Measurements from ENCODE around the gene MRPL28.
A peak's percentile ranks its signal among the peaks of the same experiment; 100 is the strongest.
"Not testable (repeated sequence)": the region's sequence is repeated elsewhere in the genome, so short reads cannot be mapped to it uniquely, and the experiment has no call there.

Gene MRPL28

DNA sequence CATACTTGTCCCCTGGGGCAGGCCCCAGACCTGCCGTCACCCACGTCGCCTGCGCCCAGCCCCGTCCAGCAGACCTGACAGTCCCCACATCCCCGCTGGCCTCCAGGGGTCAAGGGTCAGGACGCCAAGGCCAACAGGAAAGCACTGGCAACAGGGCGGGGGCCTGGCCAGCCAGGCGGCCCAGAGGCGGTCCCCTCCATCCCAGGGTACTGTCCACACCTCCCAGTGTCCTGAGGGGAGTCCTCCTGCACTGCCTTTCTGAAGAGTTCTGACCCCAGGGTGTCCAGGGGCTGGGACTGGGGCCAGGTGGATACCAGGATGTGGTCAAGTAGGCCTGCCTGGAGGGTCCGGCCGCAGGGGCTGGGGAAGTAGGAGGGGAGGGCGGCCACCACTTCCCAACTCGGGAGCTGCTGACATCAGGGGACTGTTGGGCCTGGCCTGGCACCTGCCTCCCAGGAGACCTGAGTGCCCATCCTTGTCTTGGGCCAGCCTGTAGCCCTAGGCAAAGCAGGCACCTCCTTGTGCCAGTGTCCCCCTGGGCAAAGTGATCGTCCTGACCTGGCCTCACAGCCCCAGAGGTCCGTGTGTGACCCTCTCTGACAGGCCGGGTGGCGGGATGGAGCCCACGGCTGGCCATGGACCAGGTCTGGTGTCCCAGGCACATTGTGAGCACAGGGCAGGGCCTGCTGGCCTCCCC is 11.1 kb downstream of the MRPL28 start:
- DNase-seq = no peak

DNA sequence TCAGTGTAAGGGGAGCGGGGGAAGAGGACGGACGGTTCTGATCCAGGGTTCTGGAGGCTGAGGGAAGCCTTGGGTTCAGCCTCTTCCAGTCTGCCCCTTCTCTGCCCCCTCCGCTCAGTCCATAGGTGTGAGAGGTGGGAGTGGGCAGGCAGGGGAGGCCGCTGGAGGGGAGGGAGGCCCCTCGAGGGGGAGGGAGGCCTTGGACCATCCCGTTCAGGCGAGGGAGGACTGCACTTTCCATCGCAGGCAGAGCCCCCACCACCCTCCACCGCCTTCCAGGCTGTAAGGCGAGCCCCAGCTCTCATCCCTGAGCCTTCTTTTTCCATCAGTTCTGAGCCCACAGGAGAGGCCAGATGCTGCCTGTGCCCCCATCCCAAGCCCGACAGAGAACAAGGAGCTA is 13.6 kb downstream of the MRPL28 start:
- DNase-seq = no peak

DNA sequence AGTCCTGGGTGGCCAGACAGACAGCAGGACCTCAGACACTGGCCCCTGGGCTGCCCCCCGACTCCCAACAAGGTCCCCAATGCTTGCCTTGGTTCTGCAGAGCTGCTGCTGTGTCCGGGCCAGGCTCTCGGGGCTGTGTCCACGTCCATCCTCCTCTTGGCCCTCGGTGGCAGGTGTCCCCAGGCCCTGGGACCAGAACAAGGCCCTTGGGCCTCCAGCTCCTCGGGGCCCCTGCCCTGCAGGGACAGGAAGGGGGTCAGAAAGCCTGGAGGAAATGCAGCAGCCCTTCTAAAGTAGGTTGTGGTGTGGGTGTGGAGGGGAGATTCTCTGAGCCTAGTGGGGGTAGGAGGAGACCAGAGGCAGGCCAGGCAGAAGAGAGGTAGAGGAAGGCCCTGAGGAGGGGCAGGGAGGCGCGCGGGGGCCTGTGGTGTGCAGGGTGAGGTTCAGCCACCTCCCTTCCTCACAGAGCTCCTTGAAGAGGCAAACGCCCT is 15.3 kb downstream of the MRPL28 start:
- DNase-seq = no peak

DNA sequence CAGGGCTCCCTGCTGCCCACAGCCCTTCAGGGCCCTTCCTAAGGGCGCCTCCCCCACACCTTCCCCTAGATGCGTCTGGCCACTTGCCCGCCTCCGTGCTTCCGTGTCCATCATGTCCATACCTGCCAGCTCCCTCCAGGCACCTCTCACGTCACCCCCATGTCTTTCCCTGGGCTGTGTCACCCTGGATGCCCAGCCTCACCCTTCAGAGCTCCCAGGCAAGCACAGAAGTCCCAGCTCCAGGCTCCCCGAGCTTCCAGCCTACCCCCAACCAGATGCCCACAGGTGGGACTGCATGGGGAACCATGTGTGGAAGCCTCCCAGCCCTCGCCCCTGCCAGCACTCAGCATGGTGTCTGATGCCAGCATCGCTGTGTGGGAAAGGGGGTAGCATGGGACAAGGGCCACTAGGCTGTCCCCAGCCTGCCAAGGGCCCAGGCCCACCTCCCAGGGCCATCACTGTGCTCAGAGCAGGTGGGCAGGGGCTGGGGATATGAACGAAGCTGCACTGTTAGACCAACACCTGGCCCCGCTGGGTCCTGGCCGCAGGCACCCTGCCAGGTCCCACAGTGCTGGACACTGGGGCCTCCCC is 16.0 kb downstream of the MRPL28 start:
- no peak for DNase-seq

DNA sequence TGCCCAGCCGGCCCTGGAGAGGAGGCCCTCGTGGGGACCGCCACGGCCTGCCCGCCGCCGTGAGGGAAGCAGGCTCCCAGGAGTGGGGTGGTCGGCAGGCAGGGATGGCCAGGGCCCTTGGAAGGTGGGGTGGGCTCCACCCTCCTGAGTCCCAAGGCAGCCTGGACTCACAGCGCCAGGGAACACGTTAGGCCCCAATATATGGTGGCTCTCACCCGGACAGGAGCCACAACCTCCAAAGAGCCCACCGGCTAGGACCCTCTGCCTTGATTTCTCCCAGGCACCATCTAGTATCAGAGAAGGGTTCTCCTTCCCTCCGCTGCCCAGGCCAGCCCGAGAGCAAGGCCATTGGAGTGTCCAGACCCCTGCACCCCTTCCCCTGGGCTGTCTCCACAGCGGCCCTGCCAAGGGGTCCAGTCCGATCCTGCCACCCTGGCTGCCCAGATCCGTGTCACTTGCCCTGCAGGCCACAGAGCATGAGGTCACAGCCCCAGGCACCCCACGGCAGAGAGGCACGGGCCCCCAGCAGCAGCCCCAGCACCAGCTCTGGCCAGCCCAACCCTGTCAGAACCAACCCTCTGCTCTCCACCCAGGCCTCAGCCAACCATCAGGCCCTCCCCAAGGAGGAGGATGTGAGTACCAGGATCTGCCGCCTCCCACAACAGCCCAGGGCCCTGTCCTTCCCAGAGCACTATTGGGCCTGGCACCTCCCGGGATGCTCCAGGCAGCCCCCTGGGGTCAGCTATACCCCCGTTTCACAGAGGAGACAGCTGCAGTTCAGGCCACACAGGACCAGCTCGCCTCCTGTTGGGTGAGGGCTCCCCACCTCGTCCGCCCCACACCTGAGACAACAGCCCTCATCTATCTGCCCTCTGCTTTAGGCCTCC is 16.7 kb downstream of the MRPL28 start:
- no peak for DNase-seq

DNA sequence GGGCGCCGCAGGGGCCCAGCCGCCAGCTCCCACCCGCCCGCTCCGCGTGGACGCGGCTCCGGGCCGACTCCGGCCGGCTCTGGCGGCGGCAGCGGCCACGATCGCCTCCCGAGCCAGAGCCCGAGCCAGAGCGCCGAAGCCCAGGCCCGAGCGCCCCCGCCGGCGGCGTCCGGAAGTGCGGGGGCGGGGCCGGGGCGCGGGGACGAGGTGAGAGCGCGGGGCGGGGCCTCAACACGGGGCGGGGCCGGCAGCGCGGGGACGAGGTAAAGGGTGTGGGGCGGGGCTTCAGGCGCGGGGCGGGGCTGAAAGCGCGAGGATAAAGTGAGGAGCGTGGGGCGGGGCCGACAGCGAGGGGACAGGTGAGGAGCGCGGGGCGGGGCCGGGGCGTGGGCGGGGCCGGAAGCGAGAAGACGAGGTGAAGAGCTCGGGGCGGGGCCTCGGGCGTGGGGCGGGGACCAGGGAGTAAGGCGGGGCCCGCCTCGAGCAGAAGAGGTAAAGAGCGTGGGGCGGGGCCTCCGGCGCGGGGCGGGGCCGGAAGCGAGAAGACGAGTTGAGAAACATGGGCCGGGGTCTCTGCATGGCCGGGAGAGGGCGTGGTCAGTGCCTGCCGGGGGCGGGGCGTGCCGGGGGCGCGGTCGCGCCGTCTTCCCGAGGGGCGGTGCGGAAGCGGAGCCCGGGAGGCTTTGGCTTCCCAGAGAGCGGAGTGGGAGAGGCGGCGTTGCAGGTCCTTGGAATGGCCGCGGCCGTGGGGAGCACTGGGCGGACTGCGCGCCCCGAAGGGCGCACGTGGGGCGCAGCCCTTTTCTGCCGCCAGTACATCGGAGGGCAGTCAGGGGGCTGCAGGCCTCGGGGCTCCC is 17.6 kb downstream of the MRPL28 start, which contains the start of gene AXIN1:
AXIN1 (minus strand) TSS at position 177 of the 857 bp plus-strand sequence. CDS start 5,698 bp downstream, outside the sequence.
- peak; percentile 100 for DNase-seq

DNA sequence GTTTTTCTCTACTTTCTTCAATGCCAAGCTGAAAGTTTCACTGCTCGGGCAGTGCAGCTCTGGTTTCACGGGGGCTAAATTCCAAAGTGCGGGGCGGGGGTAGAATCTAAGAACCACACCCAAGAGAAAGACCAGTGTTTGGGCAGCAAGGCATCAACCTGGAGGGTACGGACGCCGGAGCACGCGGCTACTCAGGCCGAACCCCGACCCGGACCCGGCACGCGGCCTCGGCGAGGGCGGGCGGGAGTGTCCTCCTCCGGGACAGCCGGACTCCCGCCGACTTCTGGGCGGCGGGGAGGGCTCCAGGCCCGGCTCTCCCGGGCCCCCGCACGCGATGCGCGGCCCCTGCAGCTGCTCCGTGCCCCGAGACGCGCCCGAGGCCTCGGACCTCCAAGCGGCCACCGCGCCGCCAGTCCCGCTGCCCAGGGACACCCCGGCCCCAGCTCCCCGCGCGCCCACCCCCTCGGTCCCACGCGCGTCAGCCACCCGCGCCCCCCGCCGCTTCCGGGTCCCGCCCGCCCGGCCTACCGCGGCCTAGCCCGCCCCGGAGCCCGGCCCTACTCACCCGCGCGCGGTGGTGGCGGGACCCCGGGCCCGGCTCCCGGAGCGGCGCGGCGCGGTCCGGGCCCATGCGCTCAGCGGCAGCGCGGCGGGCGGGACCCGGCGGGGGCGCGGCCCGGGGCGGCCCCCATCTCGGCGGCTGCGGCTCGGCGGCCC is 18.4 kb downstream of the MRPL28 start:
- DNase-seq = peak; percentile 34

DNA sequence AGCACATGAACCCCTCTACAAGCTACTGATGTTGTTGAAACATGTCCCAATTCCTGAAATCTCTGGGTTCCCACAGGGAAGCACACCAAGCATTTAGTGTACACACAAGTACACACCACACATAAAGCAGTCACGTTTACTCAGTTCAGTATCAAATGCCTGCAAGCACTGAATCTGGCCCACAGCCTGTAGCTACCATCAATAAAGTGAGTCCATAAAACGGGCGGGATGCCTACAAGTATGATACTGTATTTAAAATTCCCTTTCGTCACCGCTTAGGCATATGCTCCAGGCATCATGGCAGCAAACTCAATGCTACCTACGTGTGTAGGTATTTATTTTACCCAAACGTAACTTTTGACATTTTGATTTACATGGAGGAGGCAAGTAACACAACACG is 20.1 kb downstream of the MRPL28 start:
- no peak for DNase-seq

DNA sequence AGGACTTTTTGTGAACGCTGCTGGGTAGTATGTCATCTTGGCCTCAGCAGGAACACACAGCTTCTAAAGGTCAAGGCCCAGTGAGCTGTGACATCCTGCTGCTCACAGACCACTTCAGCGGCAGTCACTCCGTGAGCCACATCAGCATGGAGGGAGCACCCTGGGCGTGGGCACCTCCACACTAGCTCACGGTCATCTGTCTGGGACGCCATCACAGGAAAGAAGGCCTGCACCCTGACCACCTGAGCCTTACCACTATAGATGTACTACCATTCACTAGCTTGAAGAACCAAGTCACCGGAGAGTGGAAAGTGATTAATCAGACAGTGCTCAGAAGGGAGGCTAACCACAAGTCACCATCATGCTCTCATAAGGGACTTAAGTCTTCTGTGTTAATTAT is 21.1 kb downstream of the MRPL28 start:
- DNase-seq = no peak

DNA sequence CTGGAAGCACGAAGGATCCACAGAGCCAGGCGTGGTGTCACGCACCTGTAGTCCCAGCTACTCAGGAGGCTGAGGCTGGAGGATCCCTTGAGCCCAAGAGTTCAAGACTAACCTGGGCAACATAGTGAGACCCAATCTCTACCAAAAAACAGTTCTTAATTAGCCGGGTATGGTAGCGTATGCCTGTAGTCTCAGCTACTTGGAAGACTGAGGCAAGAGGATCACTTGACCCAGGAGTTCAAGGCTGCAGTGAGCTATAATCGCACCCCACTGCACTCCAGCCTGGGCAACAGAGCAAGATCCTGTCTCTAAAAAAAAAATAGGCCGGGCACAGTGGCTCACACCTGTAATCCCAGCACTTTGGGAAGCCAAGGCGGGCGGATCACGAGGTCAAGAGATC is 21.8 kb downstream of the MRPL28 start:
- DNase-seq = not testable (repeated sequence)

DNA sequence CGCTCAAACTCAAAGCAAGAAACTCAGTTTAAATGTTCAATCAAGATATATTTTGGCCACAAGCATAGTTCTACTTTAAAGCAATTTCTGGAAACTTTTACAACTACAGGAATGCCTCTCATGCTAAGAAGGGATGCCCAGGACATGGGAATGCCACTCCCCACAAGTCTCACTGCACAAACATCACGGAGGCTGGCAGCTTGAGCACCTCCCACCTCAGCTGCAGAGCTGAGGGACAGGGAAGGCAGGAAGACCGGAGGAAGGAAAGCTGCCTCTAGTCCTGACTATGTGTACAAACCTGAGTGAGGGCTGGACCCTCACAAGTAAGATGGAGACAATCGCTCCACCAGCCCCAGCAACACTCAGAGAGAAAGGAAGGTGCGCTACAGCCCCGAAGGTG is 23.1 kb downstream of the MRPL28 start:
- DNase-seq = no peak

DNA sequence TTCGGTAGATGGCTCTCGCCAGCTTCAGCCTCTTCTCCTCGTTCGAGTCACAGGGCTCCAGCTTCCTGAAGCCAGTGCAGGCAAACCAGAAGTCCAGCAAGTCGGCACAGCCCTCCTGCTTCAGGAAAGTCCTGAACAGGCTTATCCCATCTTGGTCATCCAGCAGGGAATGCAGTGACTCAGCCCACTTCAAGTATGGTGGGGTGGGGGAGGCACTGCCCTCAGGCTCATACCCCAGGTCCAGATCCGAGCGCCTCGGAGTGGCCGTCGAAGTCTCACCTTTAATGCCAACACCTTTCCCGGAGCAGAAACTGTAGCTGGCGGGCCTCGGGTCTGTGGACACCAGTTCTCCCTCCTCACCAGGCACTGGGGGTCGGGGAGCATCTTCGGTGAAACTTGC is 23.8 kb downstream of the MRPL28 start:
- DNase-seq = no peak

DNA sequence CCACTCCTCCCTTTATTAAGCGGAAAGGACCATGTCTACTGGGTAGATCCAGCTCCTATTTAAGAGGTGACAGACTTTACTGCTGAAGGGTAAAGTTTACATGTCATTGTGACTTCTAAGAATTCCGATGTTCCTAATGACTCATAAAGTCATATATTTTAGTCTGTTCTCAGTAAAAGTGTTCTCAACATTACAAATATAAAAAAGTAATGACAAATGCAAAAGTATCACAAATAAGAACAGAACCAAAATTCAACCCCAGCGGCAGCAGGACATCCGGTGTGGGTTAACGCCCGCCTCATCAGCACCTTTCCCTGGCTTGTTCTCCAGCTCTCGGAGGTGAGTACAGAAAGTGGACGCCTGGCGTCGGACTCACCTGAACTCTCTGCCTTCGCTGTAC is 24.6 kb downstream of the MRPL28 start:
- no peak for DNase-seq

DNA sequence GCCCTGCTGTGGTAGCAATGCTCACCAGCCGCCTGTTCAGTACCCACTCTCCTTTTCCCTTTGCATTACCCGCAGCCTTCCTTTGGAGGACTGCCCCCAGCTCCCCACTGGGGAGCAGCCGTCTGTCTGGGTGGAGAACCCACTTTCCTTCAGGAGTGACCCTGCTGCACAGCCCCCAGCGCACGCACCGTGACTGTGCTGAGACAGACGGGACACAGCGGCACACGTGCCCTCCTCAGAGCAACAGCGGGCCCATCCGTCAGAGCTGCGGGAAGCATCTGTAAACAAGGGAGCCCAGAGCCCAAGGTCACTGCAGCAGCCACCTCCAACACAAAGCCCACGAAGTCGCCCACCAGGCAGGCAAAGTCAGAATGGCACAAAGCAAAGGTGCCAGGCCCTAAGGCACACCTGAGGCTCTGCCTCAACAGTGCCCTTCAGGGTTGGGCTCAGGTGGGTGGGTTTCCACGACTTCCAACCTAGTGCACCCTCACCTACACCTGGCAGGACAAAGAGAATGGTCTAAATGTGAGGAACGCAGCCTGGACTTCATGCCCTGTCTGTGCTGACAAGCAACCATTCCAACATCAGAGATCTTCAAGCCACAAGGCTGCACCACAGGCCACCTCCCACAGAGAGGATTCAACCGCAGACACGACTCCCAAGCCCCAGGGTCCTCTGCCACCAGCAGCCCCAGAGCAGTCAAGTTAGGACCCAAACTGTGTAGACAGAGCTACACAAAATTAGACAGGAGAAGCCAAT is 27.7 kb downstream of the MRPL28 start:
- no peak for DNase-seq

DNA sequence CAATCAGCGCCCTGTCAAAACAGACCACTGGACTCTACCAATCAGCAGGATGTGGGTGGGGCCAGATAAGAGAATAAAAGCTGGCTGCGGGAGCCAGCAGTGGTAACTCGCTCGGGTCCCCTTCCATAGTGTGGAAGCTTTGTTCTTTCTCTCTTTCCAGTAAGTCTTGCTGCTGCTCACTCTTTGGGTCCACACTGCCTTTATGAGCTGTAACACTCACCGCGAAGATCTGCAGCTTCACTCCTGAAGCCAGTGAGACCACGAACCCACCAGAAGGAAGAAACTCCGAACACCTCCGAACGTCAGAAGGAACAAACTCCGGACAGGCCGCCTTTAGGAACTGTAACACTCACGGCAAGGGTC is 28.4 kb downstream of the MRPL28 start:
- not testable (repeated sequence) for DNase-seq

DNA sequence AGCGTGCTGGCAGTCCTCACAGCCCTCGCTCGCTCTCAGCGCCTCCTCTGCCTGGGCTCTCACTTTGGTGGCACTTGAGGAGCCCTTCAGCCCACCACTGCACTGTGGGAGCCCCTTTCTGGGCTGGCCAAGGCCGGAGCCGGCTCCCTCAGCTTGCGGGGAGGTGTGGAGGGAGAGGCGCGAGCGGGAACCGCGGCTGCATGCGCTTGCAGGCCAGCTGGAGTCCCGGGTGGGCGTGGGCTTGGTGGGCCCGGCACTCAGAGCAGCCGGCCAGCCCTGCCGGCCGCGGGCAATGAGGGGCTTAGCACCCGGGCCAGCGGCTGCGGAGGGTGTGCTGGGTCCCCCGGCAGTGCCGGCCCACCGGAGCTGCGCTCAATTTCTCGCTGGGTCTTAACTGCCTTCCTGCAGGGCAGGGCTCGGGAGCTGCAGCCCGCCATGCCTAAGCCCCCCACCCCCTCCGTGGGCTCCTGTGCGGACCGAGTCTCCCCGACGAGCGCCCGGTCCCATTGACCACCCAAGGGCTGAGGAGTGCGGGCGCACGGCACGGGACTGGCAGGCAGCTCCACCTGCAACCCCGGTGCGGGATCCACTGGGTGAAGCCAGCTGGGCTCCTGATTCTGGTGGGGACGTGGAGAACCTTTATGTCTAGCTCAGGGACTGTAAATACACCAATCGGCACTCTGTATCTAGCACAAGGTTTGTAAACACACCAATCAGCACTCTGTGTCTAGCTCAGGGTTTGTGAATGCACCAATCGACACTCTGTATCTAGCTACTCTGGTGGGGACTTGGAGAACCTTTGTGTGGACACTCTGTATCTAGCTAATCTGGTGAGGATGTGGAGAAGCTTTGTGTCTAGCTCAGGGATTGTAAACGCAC is 29.0 kb downstream of the MRPL28 start:
- not testable (repeated sequence) for DNase-seq

DNA sequence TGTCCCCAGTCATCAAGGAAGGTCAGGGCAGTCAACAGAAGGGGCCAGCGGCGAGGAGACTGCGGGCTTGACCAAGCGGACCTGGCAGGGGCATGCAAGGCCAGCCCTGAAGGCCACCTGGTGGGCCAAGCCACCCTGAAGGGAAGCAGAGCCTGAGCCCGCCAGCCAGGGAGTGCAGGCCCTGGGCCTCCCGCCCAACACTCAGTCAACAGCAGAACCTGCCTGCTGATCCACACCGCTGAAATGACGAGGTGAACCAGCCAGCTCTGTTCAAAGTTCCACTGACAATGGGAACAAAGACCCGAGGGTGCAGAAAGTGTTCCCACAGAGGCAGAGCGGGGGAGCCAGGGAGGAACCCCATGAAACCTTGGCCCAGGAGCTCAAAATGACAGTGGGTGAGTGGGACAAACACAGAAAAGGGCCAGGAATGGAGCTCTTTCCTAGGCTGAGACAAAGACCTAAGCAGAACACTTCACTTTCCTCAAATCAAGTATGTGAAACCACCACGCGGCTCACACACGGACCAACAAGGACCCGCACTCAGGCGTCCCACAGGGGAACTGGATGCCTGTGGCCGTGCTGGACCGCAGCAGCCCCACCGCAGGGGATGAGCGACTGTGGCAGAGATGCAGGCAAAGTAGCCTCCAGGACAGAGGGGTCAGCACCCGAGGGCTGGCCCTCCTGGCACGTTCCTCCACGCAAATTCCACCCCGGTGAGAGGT is 29.8 kb downstream of the MRPL28 start:
- DNase-seq = no peak

DNA sequence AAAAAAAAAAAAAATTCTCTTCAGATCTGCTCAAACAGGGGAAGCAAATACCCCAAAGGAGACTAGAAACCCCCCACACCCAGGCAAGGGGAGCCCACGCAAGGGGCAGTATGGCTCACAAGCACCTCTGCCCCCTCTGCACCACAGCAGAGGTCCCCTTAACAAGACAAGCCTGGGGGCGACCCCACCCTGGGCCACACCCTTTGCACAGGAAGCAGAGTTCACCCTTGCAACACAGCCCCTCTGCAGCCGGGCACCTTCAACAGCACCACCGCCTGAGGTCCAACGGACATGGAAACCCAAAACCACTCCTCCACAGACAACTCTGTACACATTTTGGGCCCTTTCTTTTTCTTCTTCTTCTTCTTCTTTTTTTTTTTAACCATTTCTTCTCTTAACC is 30.7 kb downstream of the MRPL28 start:
- DNase-seq = no peak

DNA sequence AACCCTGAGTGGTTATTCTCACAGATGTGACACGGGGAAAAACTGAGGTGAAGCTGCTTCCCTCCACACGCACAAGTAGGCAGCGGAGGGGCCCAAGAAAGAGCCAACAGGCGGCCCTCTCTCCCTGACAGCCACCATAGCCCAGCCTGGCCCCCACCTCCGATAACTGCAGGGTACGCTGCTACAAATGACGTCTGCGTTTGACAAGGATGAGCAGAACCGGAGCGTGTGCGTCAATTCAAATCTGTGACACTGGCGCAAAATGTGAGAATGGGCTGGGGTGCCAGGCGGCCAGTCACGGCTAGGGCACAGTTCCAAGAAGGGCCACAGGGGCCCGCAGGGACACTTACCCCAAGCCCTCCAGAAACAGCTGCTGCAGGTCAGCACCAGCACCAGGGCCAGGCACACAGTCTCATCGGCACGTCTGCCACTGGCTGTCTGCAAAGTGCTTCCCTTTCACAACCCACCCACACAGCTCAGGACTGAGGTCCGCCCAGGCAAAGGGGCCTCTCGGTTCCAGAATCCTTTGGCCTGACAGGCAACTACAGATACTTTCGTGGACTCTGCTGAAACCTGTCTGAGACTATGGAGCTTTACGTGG is 32.3 kb downstream of the MRPL28 start:
- no peak for DNase-seq

All from effector CD4-positive, alpha-beta T cell (primary cell).